Common myeloid progenitor, CD34-positive (primary cell): ENCODE data around the gene PLA2G4B. TPM values are rescaled to one million over a fixed set of nuclear protein-coding genes. Genes with fewer than 3 reads are reported as not detected.

ENCODE experiments used
- CTCF ChIA-PET: fragments of 350-600 bp; sonication (Branson Sonifier 250); formaldehyde crosslinking; loops from one replicate; lab custom pipeline; 2021; ENCODE audit warnings: antibody characterized with exemption; lab: Charles Lee
- POLR2A ChIA-PET: fragments of 350-600 bp; sonication (Branson Sonifier 250); formaldehyde crosslinking; loops from one replicate; lab custom pipeline; 2021; ENCODE audit warnings: antibody characterized with exemption; lab: Charles Lee
- DNase-seq, 3 donors: peaks; one replicate each; pipeline versions ENCODE4 v3.0.0 to v3.0.0-alpha.2; 2013
- H3K27ac ChIP-seq, 2 experiments: 1 replicate in 1 of 2; 2 replicates in 1 of 2; pipeline ENCODE4 v1.7.0; 2013; ENCODE audit warnings: inconsistent platforms in 2 of 2, low read length in 2 of 2, mild to moderate bottlenecking in 2 of 2, low read depth in 1 of 2, moderate library complexity in 1 of 2; ENCODE audit not compliant: severe bottlenecking in 2 of 2, insufficient read depth in 1 of 2, poor library complexity in 1 of 2
- H3K27me3 ChIP-seq, 5 experiments: replicated peaks in 2 of 5; 1 replicate in 3 of 5; 2 replicates in 2 of 5; pipeline versions ENCODE4 v1.6.1 to v1.7.0; 2013; ENCODE audit warnings: low read length in 4 of 5, mild to moderate bottlenecking in 2 of 5, moderate library complexity in 2 of 5, inconsistent platforms in 1 of 5; ENCODE audit not compliant: insufficient read depth in 5 of 5, control insufficient read depth in 4 of 5
- H3K36me3 ChIP-seq, 4 experiments: 1 replicate in 2 of 4; 2 replicates in 2 of 4; pipeline versions ENCODE4 v1.6.1 to v1.7.0; 2013; ENCODE audit warnings: low read length in 3 of 4, control low read depth in 1 of 4, mild to moderate bottlenecking in 1 of 4; ENCODE audit not compliant: control insufficient read depth in 4 of 4, insufficient read depth in 4 of 4
- H3K4me1 ChIP-seq, 4 experiments: 1 replicate in 3 of 4; 2 replicates in 1 of 4; pipeline versions ENCODE4 v1.6.1 to v1.7.1; 2013; ENCODE audit warnings: low read length in 3 of 4, mild to moderate bottlenecking in 3 of 4, control low read depth in 1 of 4, inconsistent platforms in 1 of 4, moderate library complexity in 1 of 4; ENCODE audit not compliant: control insufficient read depth in 4 of 4, insufficient read depth in 4 of 4; ENCODE audit errors: control extremely low read depth in 1 of 4
- H3K4me3 ChIP-seq, 7 experiments: 1 replicate in 4 of 7; 2 replicates in 3 of 7; pipeline versions ENCODE4 v1.5.1 to v1.7.0; 2013; ENCODE audit warnings: mild to moderate bottlenecking in 7 of 7, low read length in 6 of 7, moderate library complexity in 6 of 7, inconsistent platforms in 2 of 7, low read depth in 2 of 7, control low read depth in 1 of 7; ENCODE audit not compliant: insufficient read depth in 4 of 7, control insufficient read depth in 1 of 7; ENCODE audit errors: extremely low read depth in 1 of 7
- H3K9me3 ChIP-seq, 5 experiments: 1 replicate in 4 of 5; 2 replicates in 1 of 5; pipeline versions ENCODE4 v1.6.1 to v1.7.1; 2013; ENCODE audit warnings: low read length in 4 of 5, mild to moderate bottlenecking in 2 of 5, inconsistent platforms in 1 of 5, low read depth in 1 of 5, moderate library complexity in 1 of 5; ENCODE audit not compliant: control insufficient read depth in 4 of 5, insufficient read depth in 2 of 5; ENCODE audit errors: control extremely low read depth in 1 of 5
- WGBS: methylation state at CpG from one replicate; pipeline ENCODE4 v1.1.5; 2013; ENCODE audit not compliant: insufficient coverage; 5-methylcytosine and 5-hydroxymethylcytosine counted together
- polyA plus RNA-seq: library from polyadenylated mRNA; unstranded; fragments of 120-200 nt; gene quantifications from one replicate; pipeline ENCODE4 v1.2.1, GENCODE V29; 2013

PLA2G4B gene, protein sequence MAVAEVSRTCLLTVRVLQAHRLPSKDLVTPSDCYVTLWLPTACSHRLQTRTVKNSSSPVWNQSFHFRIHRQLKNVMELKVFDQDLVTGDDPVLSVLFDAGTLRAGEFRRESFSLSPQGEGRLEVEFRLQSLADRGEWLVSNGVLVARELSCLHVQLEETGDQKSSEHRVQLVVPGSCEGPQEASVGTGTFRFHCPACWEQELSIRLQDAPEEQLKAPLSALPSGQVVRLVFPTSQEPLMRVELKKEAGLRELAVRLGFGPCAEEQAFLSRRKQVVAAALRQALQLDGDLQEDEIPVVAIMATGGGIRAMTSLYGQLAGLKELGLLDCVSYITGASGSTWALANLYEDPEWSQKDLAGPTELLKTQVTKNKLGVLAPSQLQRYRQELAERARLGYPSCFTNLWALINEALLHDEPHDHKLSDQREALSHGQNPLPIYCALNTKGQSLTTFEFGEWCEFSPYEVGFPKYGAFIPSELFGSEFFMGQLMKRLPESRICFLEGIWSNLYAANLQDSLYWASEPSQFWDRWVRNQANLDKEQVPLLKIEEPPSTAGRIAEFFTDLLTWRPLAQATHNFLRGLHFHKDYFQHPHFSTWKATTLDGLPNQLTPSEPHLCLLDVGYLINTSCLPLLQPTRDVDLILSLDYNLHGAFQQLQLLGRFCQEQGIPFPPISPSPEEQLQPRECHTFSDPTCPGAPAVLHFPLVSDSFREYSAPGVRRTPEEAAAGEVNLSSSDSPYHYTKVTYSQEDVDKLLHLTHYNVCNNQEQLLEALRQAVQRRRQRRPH
- 4.1 TPM for polyA plus RNA-seq

DNA sequence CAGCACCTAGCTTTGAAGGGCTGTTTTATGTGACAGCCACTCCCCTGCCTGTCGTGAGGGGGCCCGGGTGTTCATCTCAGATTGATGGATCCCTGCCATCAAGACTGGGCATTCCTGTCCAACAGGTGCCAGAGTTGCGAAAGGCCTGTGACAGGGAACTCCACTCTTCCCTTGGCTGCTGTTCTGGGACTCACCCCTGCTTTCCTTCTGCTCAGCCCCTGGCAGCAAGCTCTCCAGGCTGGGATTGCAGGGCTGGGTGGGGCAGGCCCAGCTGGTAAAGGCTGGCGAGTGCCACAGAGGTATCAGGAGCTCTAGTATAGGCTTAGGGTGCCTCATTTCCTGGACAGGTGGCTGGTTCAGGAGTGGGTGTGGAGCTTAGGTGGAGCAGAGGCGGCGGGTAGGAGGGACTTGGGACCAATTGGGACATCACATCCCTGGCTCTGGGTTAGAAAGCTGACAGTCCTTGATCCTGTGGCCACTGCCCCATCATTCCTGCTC is at the start of gene PLA2G4B:
Gene PLA2G4B (plus strand): TSS at position 448 of the 498 bp plus-strand sequence. CDS start 67 bp downstream, outside the sequence.
- Histone ChIP-seq H3K27ac (no peak within 1 kb of the TSS), H3K4me3 (no peak within 1 kb of the TSS), H3K9me3 (no peaks in the 10 kb centered on the region), H3K27me3 (no peaks in the 10 kb centered on the region), H3K36me3 (peaks cover 0 to 13% (median 3%) of the 10 kb centered on the region in 4 experiments), H3K4me1 (peaks cover 0 to 6% (median under 1%) of the 10 kb centered on the region in 4 experiments)
- DNase-seq: no peak
- POLR2A ChIA-PET: no interaction called here
- 98% methylated on average over 5 of the region's 6 CpGs for WGBS
- CTCF ChIA-PET: interaction anchor here (1.2 to 3.7 kb wide), 4 partner anchors 8 to 65 kb away, joined by 3 to 11 read pairs (median 7); no protein-coding TSS in a partner anchor

GRCh38 chr15:41789236-41789635 is 49.4 kb upstream of the PLA2G4B start:
- CTCF ChIA-PET: interaction anchor here (0.8 to 5.4 kb wide), 10 partner anchors 9 to 37 kb away, joined by 3 to 44 read pairs (median 6); partner anchors contain the start of gene MAPKBP1
- DNase-seq: peak in 2 of 3 donors; percentile 34 to 55
- H3K27ac ChIP-seq: no peak overlapping the region
- H3K27me3 ChIP-seq: no peaks in the 10 kb centered on the region
- H3K9me3 ChIP-seq: no peaks in the 10 kb centered on the region
- peaks cover 15 to 57% (median 49%) of the 10 kb centered on the region in 4 experiments for H3K4me1 ChIP-seq
- H3K4me3 ChIP-seq: peak overlapping the region in 1 of 7 experiments; percentile 55
- no peaks in the 10 kb centered on the region for H3K36me3 ChIP-seq
- POLR2A ChIA-PET: no interaction called here
- WGBS: 80% methylated on average over 1 of the region's 4 CpGs

DNA sequence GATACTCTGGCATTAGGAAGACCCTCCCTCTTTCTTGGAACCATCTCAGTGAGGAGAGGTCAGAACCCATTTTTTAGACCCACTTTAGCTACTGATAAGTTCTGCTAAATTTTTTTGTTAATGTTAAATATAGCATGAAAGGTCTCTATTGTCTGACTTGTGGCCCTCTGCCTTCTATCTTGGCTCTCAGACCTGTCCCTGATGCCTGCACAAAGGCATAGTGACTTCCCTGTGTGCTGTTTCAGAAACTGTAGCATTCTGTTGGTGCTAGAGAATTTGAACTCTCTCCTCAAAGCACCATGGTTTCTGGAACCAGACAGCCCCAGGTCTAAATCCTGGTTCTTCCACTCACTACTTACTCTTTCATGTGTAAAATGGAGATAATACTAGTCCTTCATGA is 49.0 kb upstream of the PLA2G4B start:
- Histone ChIP-seq H3K36me3 (no peaks in the 10 kb centered on the region), H3K4me1 (peaks cover 15 to 57% (median 50%) of the 10 kb centered on the region in 4 experiments), H3K27me3 (no peaks in the 10 kb centered on the region), H3K27ac (no peak overlapping the region), H3K9me3 (no peaks in the 10 kb centered on the region), H3K4me3 (peak overlapping the region in 1 of 7 experiments; percentile 55)
- CTCF ChIA-PET: interaction anchor here (0.8 to 5.4 kb wide), 8 partner anchors 9 to 37 kb away, joined by 3 to 44 read pairs (median 8); partner anchors contain the start of gene MAPKBP1
- DNase-seq: no peak
- POLR2A ChIA-PET: no interaction called here

DNA sequence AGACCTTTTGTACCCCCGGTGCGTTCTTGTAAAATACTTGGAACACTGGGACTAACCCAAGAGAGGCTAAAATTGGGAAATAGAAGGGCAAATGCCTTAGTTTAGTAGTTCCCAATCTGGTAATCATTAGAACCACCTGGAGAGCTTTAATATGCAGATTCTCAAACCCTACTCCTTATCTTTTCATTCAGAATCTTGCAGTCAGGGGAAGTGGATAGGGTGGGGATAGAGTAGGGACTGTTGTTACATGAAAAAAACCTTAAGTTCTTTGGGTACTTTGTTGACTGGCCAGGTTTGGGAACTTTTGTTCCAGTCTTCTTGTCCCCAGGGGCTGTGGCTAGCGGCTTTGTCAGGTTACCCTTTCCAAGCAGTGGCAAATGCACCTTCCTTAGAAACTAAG is 48.5 kb upstream of the PLA2G4B start:
- Histone ChIP-seq H3K27me3 (no peaks in the 10 kb centered on the region), H3K27ac (peak overlapping the region; percentile 67 to 83), H3K4me3 (peak overlapping the region in 3 of 7 experiments; percentile 12 to 55 (median 37)), H3K36me3 (no peaks in the 10 kb centered on the region), H3K4me1 (peaks cover 15 to 60% (median 52%) of the 10 kb centered on the region in 4 experiments), H3K9me3 (no peaks in the 10 kb centered on the region)
- 91% methylated on average over 3 of the region's 3 CpGs for WGBS
- ChIA-PET POLR2A (no interaction called here), CTCF (interaction anchor here (0.9 to 5.4 kb wide), 6 partner anchors 10 to 21 kb away, joined by 3 to 44 read pairs (median 6); partner anchors contain the start of gene MAPKBP1)
- peak in 1 of 3 donors; percentile 15 for DNase-seq

- Histone ChIP-seq H3K4me3 (peak overlapping the region in 4 of 7 experiments; percentile 12 to 55 (median 36)), H3K36me3 (no peaks in the 10 kb centered on the region), H3K27me3 (no peaks in the 10 kb centered on the region), H3K4me1 (peaks cover 17 to 65% (median 56%) of the 10 kb centered on the region in 4 experiments), H3K27ac (peak overlapping the region; percentile 67 to 83), H3K9me3 (no peaks in the 10 kb centered on the region)
- WGBS: 11% methylated on average over 4 of the region's 5 CpGs
- POLR2A ChIA-PET: interaction anchor here (0.5 kb wide), 1 partner anchor 120 kb away, joined by 3 read pairs; no protein-coding TSS in a partner anchor
- CTCF ChIA-PET: interaction anchor here (0.9 to 5.4 kb wide), 8 partner anchors 11 to 20 kb away, joined by 3 to 44 read pairs (median 4); partner anchors contain the start of gene MAPKBP1
- DNase-seq: peak in 2 of 3 donors; percentile 78 to 86
Measured at GRCh38 chr15:41790756-41791546, 47.7 kb upstream of the PLA2G4B start.

GRCh38 chr15:41791547-41791937 is 47.1 kb upstream of the PLA2G4B start:
- Histone ChIP-seq H3K36me3 (no peaks in the 10 kb centered on the region), H3K4me1 (peaks cover 17 to 71% (median 62%) of the 10 kb centered on the region in 4 experiments), H3K4me3 (peak overlapping the region in 2 of 7 experiments; percentile 31 to 35), H3K9me3 (no peaks in the 10 kb centered on the region), H3K27me3 (no peaks in the 10 kb centered on the region), H3K27ac (peak overlapping the region; percentile 67 to 83)
- DNase-seq: no peak
- 62% methylated on average over 3 of the region's 4 CpGs for WGBS
- ChIA-PET POLR2A (interaction anchor here (0.5 to 1.3 kb wide), 2 partner anchors 19 to 120 kb away, joined by 3 to 4 read pairs; no protein-coding TSS in a partner anchor), CTCF (interaction anchor here (1.0 to 5.4 kb wide), 6 partner anchors 10 to 20 kb away, joined by 3 to 44 read pairs (median 4); partner anchors contain the start of gene MAPKBP1)
